HTR-8/SVneo (cell line): ENCODE data around the gene COQ3.

Experiments used
- DNase-seq: peaks from one replicate; pipeline ENCODE4 v3.0.0; 2011; ENCODE audit warnings: low spot score, mixed read lengths; ENCODE audit not compliant: insufficient read length
- FAIRE-seq: peaks from 2 replicates; lab custom pipeline; 2011; peaks lifted over from hg19 to GRCh38; lab: Jason Lieb, UNC

The COQ3 gene

GRCh38 chr6:99393698-99394531 lies at the start of gene COQ3:
Gene COQ3, minus strand, starts transcription at chr6:99394195. Its CDS starts 16 bp downstream, at chr6:99394179.
- FAIRE-seq (peak; percentile 16), DNase-seq (peak; percentile 87)

GRCh38 chr6:99434702-99435530 lies 40.9 kb upstream of the COQ3 start:
- DNase-seq (no peak), FAIRE-seq (no peak)

GRCh38 chr6:99432877-99433276 lies 38.9 kb upstream of the COQ3 start:
- DNase-seq (no peak), FAIRE-seq (no peak)

- FAIRE-seq (no peak), DNase-seq (no peak)
Measured at GRCh38 chr6:99431901-99432300, 37.9 kb upstream of the COQ3 start.

GRCh38 chr6:99427988-99428387 lies 34.0 kb upstream of the COQ3 start:
- FAIRE-seq: no peak
- no peak for DNase-seq

GRCh38 chr6:99426451-99426757 lies 32.4 kb upstream of the COQ3 start:
- DNase-seq (no peak), FAIRE-seq (no peak)

GRCh38 chr6:99425647-99426450 lies 31.9 kb upstream of the COQ3 start:
- DNase-seq (peak; percentile 44), FAIRE-seq (no peak)

- peak; percentile 83 for FAIRE-seq
- DNase-seq: peak; percentile 89
Measured at GRCh38 chr6:99424761-99425646, 31.0 kb upstream of the COQ3 start, which contains the start of gene PNISR. Gene PNISR, minus strand, starts transcription at chr6:99425308. Its CDS starts 10,649 bp downstream, at chr6:99414659.

- DNase-seq (no peak), FAIRE-seq (no peak)
Measured at GRCh38 chr6:99424022-99424421, 30.0 kb upstream of the COQ3 start.

GRCh38 chr6:99422912-99423311 lies 28.9 kb upstream of the COQ3 start:
- FAIRE-seq: no peak
- DNase-seq: no peak

- FAIRE-seq (no peak), DNase-seq (no peak)
Measured at GRCh38 chr6:99416892-99417767, 23.1 kb upstream of the COQ3 start.

- no peak for DNase-seq
Measured at GRCh38 chr6:99416226-99416625, 22.2 kb upstream of the COQ3 start.

GRCh38 chr6:99415446-99415845 lies 21.5 kb upstream of the COQ3 start:
- no peak for FAIRE-seq
- no peak for DNase-seq

More at GRCh38 chr6:99416226-99416625, 22.2 kb upstream of the COQ3 start:
- no peak for FAIRE-seq

GRCh38 chr6:99412065-99412464 lies 18.1 kb upstream of the COQ3 start:
- no peak for FAIRE-seq

GRCh38 chr6:99409672-99410071 lies 15.7 kb upstream of the COQ3 start:
- no peak for FAIRE-seq

More at GRCh38 chr6:99412065-99412464, 18.1 kb upstream of the COQ3 start:
- no peak for DNase-seq

GRCh38 chr6:99407076-99407475 lies 13.1 kb upstream of the COQ3 start:
- DNase-seq: no peak
- no peak for FAIRE-seq

More at GRCh38 chr6:99409672-99410071, 15.7 kb upstream of the COQ3 start:
- no peak for DNase-seq

GRCh38 chr6:99402448-99402847 lies 8.5 kb upstream of the COQ3 start:
- no peak for FAIRE-seq
- DNase-seq: no peak

- no peak for FAIRE-seq
- no peak for DNase-seq
Measured at GRCh38 chr6:99397287-99397686, 3.3 kb upstream of the COQ3 start.

GRCh38 chr6:99393366-99393697 lies 663 bp downstream of the COQ3 start:
- FAIRE-seq: no peak
- no peak for DNase-seq
